Spleen (tissue), 7 donors: ENCODE results near the gene WBP4.
"Not testable (repeated sequence)": the region's sequence is repeated elsewhere in the genome, so short reads cannot be mapped to it uniquely, and the experiment has no call there.

Experiments
- CTCF ChIP-seq, 11 experiments: fragments of 200-600 bp in 7 of 11; fragments of 450-650 bp in 4 of 11; sonication (generic) in 4 of 11; IDR thresholded peaks in 8 of 11; conservative IDR thresholded peaks in 3 of 11; 1 replicate in 7 of 11; 2 replicates in 4 of 11; pipeline versions ENCODE4 v1.4.0 to v1.8.0; 2016 to 2021; ENCODE audit warnings: antibody characterized with exemption in 11 of 11, inconsistent platforms in 4 of 11, mild to moderate bottlenecking in 1 of 11
- POLR2A ChIP-seq, 3 donors: fragments of 450-650 bp; IDR thresholded peaks; one replicate each; pipeline ENCODE4 v1.5.1; 2017; ENCODE audit warnings: antibody characterized with exemption in 3 of 3, mild to moderate bottlenecking in 1 of 3
- POLR2AphosphoS5 ChIP-seq, 3 donors: sonication (generic); formaldehyde crosslinking; IDR thresholded peaks; one replicate each; pipeline ENCODE4 v1.5.1; 2017; ENCODE audit warnings: antibody characterized with exemption in 3 of 3
- donor health status: DM: no; HTN: no; CAD: no; lungs with moderate emphysema.
- donor health status: DM: no; HTN: no; CAD: no.
- donor health status: DM: no; HTN: no; CAD: no.

GRCh38 chr13:41042419-41042818 is 18.9 kb upstream of the WBP4 start:
- not testable (repeated sequence) for TF ChIP-seq CTCF (IDR thresholded peaks at IDR 0.05 in 8 of 11, conservative IDR thresholded peaks at IDR 0.05 in 3 of 11); POLR2A (IDR thresholded peaks at IDR 0.05); POLR2AphosphoS5 (IDR thresholded peaks at IDR 0.05)
